HepG2 (cell line): ENCODE data around the gene COL9A2. TPM values are rescaled to one million over a fixed set of nuclear protein-coding genes. Genes with fewer than 3 reads are reported as not detected.

Experiments used
- ARNT ChIP-seq: fragments of 450-650 bp; IDR thresholded peaks from 2 replicates; pipeline ENCODE4 v1.6.1; 2017
- BHLHE40 ChIP-seq: IDR thresholded peaks from 2 replicates; pipeline ENCODE4 v1.6.1; 2011; ENCODE audit warnings: low read length, improper control_type of control experiment
- DMAP1 ChIP-seq: IDR thresholded peaks from 2 replicates; pipeline ENCODE4 v1.6.1; 2016
- ERF ChIP-seq: IDR thresholded peaks from 2 replicates; pipeline ENCODE4 v1.6.1; 2018; ENCODE audit warnings: missing biosample characterization, missing genetic modification reagents
- FOXC1 ChIP-seq: sonication (generic); formaldehyde crosslinking; IDR thresholded peaks from 2 replicates; pipeline ENCODE4 v1.8.0; 2022; ENCODE audit warnings: mild to moderate bottlenecking, missing genetic modification reagents, borderline replicate concordance
- LCORL ChIP-seq, 2 experiments: fragments of 450-650 bp in 1 of 2; sonication (generic) in 1 of 2; formaldehyde crosslinking in 1 of 2; IDR thresholded peaks; 2 replicates each; pipeline versions ENCODE4 v1.5.0 to v1.6.1; 2017 to 2020; ENCODE audit warnings: antibody characterized with exemption in 1 of 2, missing genetic modification reagents in 1 of 2
- NCOA5 ChIP-seq: sonication (generic); formaldehyde crosslinking; IDR thresholded peaks from 2 replicates; pipeline ENCODE4 v1.4.0; 2020; ENCODE audit warnings: missing genetic modification reagents
- NFE2L1 ChIP-seq: sonication (generic); formaldehyde crosslinking; IDR thresholded peaks from 2 replicates; pipeline ENCODE4 v1.4.0; 2020; ENCODE audit warnings: missing genetic modification reagents, mild to moderate bottlenecking, borderline replicate concordance
- PHF20 ChIP-seq: sonication (generic); formaldehyde crosslinking; IDR thresholded peaks from 2 replicates; pipeline ENCODE4 v1.5.0; 2020; ENCODE audit warnings: mild to moderate bottlenecking, missing genetic modification reagents
- RFX1 ChIP-seq: fragments of 450-650 bp; IDR thresholded peaks from 2 replicates; pipeline ENCODE4 v1.6.1; 2017
- SALL2 ChIP-seq: sonication (generic); formaldehyde crosslinking; IDR thresholded peaks from 2 replicates; pipeline ENCODE4 v1.8.1; 2023; ENCODE audit warnings: mild to moderate bottlenecking, missing genetic modification reagents, inconsistent platforms
- SAP130 ChIP-seq: IDR thresholded peaks from 2 replicates; pipeline ENCODE4 v1.6.1; 2016; ENCODE audit warnings: low read depth
- TEAD2 ChIP-seq: sonication (generic); formaldehyde crosslinking; IDR thresholded peaks from 2 replicates; pipeline ENCODE4 v1.9.0; 2021; ENCODE audit warnings: missing genetic modification reagents
- ZFP36 ChIP-seq: fragments of 150-350 bp; IDR thresholded peaks from 2 replicates; pipeline ENCODE4 v1.6.1; 2018; ENCODE audit warnings: borderline replicate concordance, low read length, low read depth; ENCODE audit not compliant: partially characterized antibody
- ZNF33A ChIP-seq: sonication (generic); formaldehyde crosslinking; IDR thresholded peaks from 2 replicates; pipeline ENCODE4 v1.5.1; 2020; ENCODE audit warnings: missing genetic modification reagents, mild to moderate bottlenecking, moderate library complexity, borderline replicate concordance
- ZNF441 ChIP-seq: sonication (generic); formaldehyde crosslinking; IDR thresholded peaks from 2 replicates; pipeline ENCODE4 v1.7.0; 2021; ENCODE audit warnings: missing genetic modification reagents, borderline replicate concordance
- ZNF446 ChIP-seq: sonication (generic); formaldehyde crosslinking; IDR thresholded peaks from 2 replicates; pipeline ENCODE4 v1.5.0; 2020; ENCODE audit warnings: mild to moderate bottlenecking, missing genetic modification reagents
- ZNF567 ChIP-seq: sonication (generic); formaldehyde crosslinking; IDR thresholded peaks from 2 replicates; pipeline ENCODE4 v1.8.1; 2023; ENCODE audit warnings: mild to moderate bottlenecking, missing genetic modification reagents, borderline replicate concordance
- ZNF773 ChIP-seq: sonication (generic); formaldehyde crosslinking; IDR thresholded peaks from 2 replicates; pipeline ENCODE4 v1.4.0; 2020; ENCODE audit warnings: missing genetic modification reagents, borderline replicate concordance
- ZNF878 ChIP-seq: sonication (generic); formaldehyde crosslinking; IDR thresholded peaks from 2 replicates; pipeline ENCODE4 v1.8.1; 2023; ENCODE audit warnings: mild to moderate bottlenecking, missing genetic modification reagents, moderate library complexity
- polyA plus RNA-seq, 8 experiments: library from polyadenylated mRNA; depleted of rRNA in 3 of 8; stranded (reverse) in 7 of 8; unstranded in 1 of 8; fragments of >200 nt; fragmentation: Illumina TruSeq in 4 of 8; extraction: Trizol in 4 of 8; gene quantifications; 2 replicates each; pipeline versions ENCODE4 v1.2.1 to v1.2.3, GENCODE V29; 2011 to 2016; ENCODE audit warnings: low read depth in 4 of 8, missing spikeins in 1 of 8, mixed read lengths in 1 of 8; ENCODE audit not compliant: insufficient read depth in 1 of 8
- total RNA-seq, 5 experiments: library from RNA; depleted of rRNA; stranded (reverse); fragments of >200 nt; fragmentation: Illumina TruSeq; extraction: Trizol; gene quantifications; 2 replicates each; pipeline ENCODE4 v1.2.3, GENCODE V29; 2016; ENCODE audit warnings: low read depth in 1 of 5
- TF ChIP-seq, protein P1 (sequence below): sonication (generic); formaldehyde crosslinking; IDR thresholded peaks from 2 replicates; pipeline ENCODE4 v1.8.1; 2023; ENCODE audit warnings: mild to moderate bottlenecking, missing genetic modification reagents, borderline replicate concordance
- TF ChIP-seq, protein P2 (sequence below): sonication (generic); formaldehyde crosslinking; IDR thresholded peaks from 2 replicates; pipeline ENCODE4 v1.5.0; 2020; ENCODE audit warnings: mild to moderate bottlenecking, missing genetic modification reagents
- TF ChIP-seq, protein P3 (sequence below): sonication (generic); formaldehyde crosslinking; IDR thresholded peaks from 2 replicates; pipeline ENCODE4 v1.8.1; 2023; ENCODE audit warnings: mild to moderate bottlenecking, missing genetic modification reagents
- TF ChIP-seq, protein P4 (sequence below): sonication (generic); formaldehyde crosslinking; IDR thresholded peaks from 2 replicates; pipeline ENCODE4 v1.4.0; 2020; ENCODE audit warnings: missing genetic modification reagents
- TF ChIP-seq, protein P5 (sequence below): sonication (generic); formaldehyde crosslinking; IDR thresholded peaks from 2 replicates; pipeline ENCODE4 v1.8.0; 2022; ENCODE audit warnings: missing genetic modification reagents, mild to moderate bottlenecking, inconsistent platforms, borderline replicate concordance

The COL9A2 gene
- total and polyA plus RNA-seq, 2 of the 13 experiments (the other 11 are each of a cell fraction or from before 2014, with no cell fraction given): 20.2 to 26.9 TPM

DNA sequence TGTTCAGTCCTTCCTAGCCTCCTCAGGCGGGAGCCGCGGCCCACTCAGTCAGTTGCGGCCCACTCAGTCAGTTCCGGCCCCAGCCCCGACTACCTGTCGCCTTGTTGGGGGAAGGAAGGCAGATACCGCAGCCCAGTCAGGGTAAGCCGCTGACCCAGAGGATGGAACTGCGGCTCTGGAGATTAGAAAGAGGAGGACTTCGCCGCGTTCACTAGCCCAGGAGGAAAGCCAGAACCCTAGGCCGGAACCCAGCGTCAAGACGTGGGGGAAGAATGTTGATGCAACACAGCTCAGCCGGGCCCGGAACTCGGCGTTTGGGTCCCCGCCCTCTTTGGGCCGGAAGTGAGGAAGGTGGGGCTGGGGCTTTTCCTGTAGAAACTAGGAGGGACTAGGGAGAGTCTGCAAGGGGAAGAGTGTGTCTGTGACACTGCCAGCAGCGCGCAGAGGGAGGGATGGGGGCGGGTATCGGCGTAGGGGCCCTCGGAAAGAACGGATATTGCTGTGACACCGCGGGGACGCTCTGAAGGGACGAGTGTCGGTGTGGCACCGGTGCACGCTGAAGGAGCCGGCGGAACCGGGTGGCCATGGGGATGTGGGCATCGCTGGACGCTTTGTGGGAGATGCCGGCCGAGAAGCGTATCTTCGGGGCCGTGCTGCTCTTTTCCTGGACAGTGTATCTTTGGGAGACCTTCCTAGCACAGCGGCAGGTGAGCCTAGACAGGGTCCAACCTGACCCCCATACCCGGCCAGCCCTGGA lies 59.2 kb downstream of the COL9A2 start, which contains the start of gene ZMPSTE24 (continued):
- 0 out of 2 replicates have a peak, but pooled peaks have one; percentile 47 for TF ChIP-seq ZNF773 (CRISPR knock-in tag)
- no peak for TF ChIP-seq ZNF567 (CRISPR knock-in tag)
- TF ChIP-seq, protein P1, sequence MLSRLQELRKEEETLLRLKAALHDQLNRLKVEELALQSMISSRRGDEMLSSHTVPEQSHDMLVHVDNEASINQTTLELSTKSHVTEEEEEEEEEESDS: no peak
- TF ChIP-seq NFE2L1 (CRISPR knock-in tag): no peak
- peak; percentile 80; the same call in 1 of the 2 replicates for TF ChIP-seq ZNF878 (CRISPR knock-in tag)
- peak; percentile 89 for TF ChIP-seq ERF (CRISPR knock-in tag)
- TF ChIP-seq SALL2 (CRISPR knock-in tag): peak; percentile 73; the same call in 1 of the 2 replicates
- no peak; the same call in 1 of the 2 replicates for TF ChIP-seq FOXC1 (CRISPR knock-in tag)
- TF ChIP-seq RFX1: peak; percentile 49
- peak; percentile 77 for TF ChIP-seq LCORL (IDR thresholded peaks at IDR 0.05)
- TF ChIP-seq LCORL (CRISPR knock-in tag; IDR thresholded peaks at IDR 0.05): peak; percentile 81
- TF ChIP-seq, protein P2, sequence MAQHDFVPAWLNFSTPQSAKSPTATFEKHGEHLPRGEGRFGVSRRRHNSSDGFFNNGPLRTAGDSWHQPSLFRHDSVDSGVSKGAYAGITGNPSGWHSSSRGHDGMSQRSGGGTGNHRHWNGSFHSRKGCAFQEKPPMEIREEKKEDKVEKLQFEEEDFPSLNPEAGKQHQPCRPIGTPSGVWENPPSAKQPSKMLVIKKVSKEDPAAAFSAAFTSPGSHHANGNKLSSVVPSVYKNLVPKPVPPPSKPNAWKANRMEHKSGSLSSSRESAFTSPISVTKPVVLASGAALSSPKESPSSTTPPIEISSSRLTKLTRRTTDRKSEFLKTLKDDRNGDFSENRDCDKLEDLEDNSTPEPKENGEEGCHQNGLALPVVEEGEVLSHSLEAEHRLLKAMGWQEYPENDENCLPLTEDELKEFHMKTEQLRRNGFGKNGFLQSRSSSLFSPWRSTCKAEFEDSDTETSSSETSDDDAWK (CRISPR knock-in tag): no peak
- TF ChIP-seq, protein P3, sequence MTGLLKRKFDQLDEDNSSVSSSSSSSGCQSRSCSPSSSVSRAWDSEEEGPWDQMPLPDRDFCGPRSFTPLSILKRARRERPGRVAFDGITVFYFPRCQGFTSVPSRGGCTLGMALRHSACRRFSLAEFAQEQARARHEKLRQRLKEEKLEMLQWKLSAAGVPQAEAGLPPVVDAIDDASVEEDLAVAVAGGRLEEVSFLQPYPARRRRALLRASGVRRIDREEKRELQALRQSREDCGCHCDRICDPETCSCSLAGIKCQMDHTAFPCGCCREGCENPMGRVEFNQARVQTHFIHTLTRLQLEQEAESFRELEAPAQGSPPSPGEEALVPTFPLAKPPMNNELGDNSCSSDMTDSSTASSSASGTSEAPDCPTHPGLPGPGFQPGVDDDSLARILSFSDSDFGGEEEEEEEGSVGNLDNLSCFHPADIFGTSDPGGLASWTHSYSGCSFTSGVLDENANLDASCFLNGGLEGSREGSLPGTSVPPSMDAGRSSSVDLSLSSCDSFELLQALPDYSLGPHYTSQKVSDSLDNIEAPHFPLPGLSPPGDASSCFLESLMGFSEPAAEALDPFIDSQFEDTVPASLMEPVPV (CRISPR knock-in tag): peak; percentile 76; the same call in 1 of the 2 replicates
- peak; percentile 98 for TF ChIP-seq DMAP1 (CRISPR knock-in tag)
- TF ChIP-seq, protein P4, sequence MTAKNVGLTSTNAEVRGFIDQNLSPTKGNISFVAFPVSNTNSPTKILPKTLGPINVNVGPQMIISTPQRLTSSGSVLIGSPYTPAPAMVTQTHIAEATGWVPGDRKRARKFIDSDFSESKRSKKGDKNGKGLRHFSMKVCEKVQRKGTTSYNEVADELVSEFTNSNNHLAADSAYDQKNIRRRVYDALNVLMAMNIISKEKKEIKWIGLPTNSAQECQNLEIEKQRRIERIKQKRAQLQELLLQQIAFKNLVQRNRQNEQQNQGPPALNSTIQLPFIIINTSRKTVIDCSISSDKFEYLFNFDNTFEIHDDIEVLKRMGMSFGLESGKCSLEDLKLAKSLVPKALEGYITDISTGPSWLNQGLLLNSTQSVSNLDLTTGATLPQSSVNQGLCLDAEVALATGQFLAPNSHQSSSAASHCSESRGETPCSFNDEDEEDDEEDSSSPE (CRISPR knock-in tag): peak; percentile 72; the same call in 1 of the 2 replicates
- no peak for TF ChIP-seq ZFP36
- no peak for TF ChIP-seq NCOA5
- no peak for TF ChIP-seq ZNF446
- 0 out of 2 replicates have a peak, but pooled peaks have one; percentile 5 for TF ChIP-seq BHLHE40
- TF ChIP-seq ARNT: no peak
- TF ChIP-seq PHF20 (CRISPR knock-in tag): peak; percentile 98
- TF ChIP-seq ZNF441 (CRISPR knock-in tag): peak; percentile 53; the same call in 1 of the 2 replicates
- TF ChIP-seq SAP130: peak; percentile 99
- TF ChIP-seq ZNF33A: peak; percentile 78; the same call in 1 of the 2 replicates
- no peak for TF ChIP-seq TEAD2
- TF ChIP-seq, protein P5, sequence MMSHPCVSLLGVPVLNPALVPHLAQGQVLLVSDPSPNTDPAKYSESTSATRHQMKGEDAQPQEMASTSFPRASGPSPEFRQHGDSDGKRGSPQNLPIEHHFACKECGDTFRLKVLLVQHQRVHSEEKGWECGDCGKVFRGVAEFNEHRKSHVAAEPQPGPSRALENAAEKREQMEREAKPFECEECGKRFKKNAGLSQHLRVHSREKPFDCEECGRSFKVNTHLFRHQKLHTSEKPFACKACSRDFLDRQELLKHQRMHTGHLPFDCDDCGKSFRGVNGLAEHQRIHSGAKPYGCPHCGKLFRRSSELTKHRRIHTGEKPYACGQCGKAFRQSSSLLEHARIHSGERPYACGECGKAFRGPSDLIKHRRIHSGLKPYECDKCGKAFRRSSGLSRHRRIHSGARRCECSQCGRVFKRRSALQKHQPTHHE (CRISPR knock-in tag): peak; percentile 90
